HepG2 (cell line): ENCODE measurements around the gene TK2. TPM values are rescaled to one million over a fixed set of nuclear protein-coding genes. Genes with fewer than 3 reads are reported as not detected.

Experiments
- AGO2 ChIP-seq: fragments of 200-400 bp; formaldehyde crosslinking; optimal IDR thresholded peaks from 2 replicates; pipeline ENCODE3; 2017; ENCODE audit warnings: mild to moderate bottlenecking, low read depth, low read length, moderate library complexity
- ARID2 ChIP-seq: sonication (generic); formaldehyde crosslinking; IDR thresholded peaks from 2 replicates; pipeline ENCODE4 v1.8.1; 2022; ENCODE audit warnings: mild to moderate bottlenecking, missing genetic modification reagents, borderline replicate concordance
- CAMTA2 ChIP-seq: sonication (generic); formaldehyde crosslinking; IDR thresholded peaks from 2 replicates; pipeline ENCODE4 v1.4.0; 2020; ENCODE audit warnings: mild to moderate bottlenecking, missing genetic modification reagents, borderline replicate concordance
- CC2D1A ChIP-seq: sonication (generic); formaldehyde crosslinking; IDR thresholded peaks from 2 replicates; pipeline ENCODE4 v1.8.1; 2023; ENCODE audit warnings: mild to moderate bottlenecking, missing genetic modification reagents
- FOSL1 ChIP-seq: sonication (generic); formaldehyde crosslinking; IDR thresholded peaks from 2 replicates; pipeline ENCODE4 v1.9.0; 2021; ENCODE audit warnings: missing genetic modification reagents, borderline replicate concordance
- HMG20B ChIP-seq: conservative IDR thresholded peaks from 2 replicates; pipeline ENCODE4 v1.6.1; 2016; ENCODE audit warnings: missing genetic modification reagents, missing compliant biosample characterization
- JUNB ChIP-seq: sonication (generic); formaldehyde crosslinking; IDR thresholded peaks from 2 replicates; pipeline ENCODE4 v1.8.0; 2022; ENCODE audit warnings: missing genetic modification reagents, mild to moderate bottlenecking, borderline replicate concordance
- KAT7 ChIP-seq: IDR thresholded peaks from 2 replicates; pipeline ENCODE4 v1.6.1; 2018; ENCODE audit warnings: borderline replicate concordance, missing compliant biosample characterization
- MTF2 ChIP-seq: sonication (generic); formaldehyde crosslinking; IDR thresholded peaks from 2 replicates; pipeline ENCODE4 v1.5.0; 2020; ENCODE audit warnings: missing genetic modification reagents, borderline replicate concordance
- MXD3 ChIP-seq: IDR thresholded peaks from 2 replicates; pipeline ENCODE4 v1.6.1; 2016; ENCODE audit warnings: mild to moderate bottlenecking, missing biosample characterization, missing genetic modification reagents
- NFE2L2 ChIP-seq: fragments of 150-350 bp; IDR thresholded peaks from 2 replicates; pipeline ENCODE4 v1.6.1; 2014; ENCODE audit warnings: low read length
- PTBP1 ChIP-seq: fragments of 200-400 bp; formaldehyde crosslinking; IDR thresholded peaks from 2 replicates; pipeline ENCODE4 v1.6.1; 2018; ENCODE audit warnings: low read length, low read depth; ENCODE audit not compliant: poor library complexity, severe bottlenecking
- REST ChIP-seq, 2 experiments: IDR thresholded peaks; 2 replicates each; pipeline ENCODE4 v1.6.1; 2011 to 2012; ENCODE audit warnings: low read length in 2 of 2, borderline replicate concordance in 1 of 2, low read depth in 1 of 2, mild to moderate bottlenecking in 1 of 2, moderate library complexity in 1 of 2
- SP140L ChIP-seq: sonication (generic); formaldehyde crosslinking; IDR thresholded peaks from 2 replicates; pipeline ENCODE4 v1.4.0; 2020; ENCODE audit warnings: missing genetic modification reagents, borderline replicate concordance
- TBX2 ChIP-seq: sonication (generic); formaldehyde crosslinking; IDR thresholded peaks from 2 replicates; pipeline ENCODE4 v1.5.0; 2020; ENCODE audit warnings: missing genetic modification reagents, mild to moderate bottlenecking, borderline replicate concordance
- ZBTB8A ChIP-seq: sonication (generic); formaldehyde crosslinking; IDR thresholded peaks from 2 replicates; pipeline ENCODE4 v1.4.0; 2020; ENCODE audit warnings: mild to moderate bottlenecking, low read depth, missing genetic modification reagents, borderline replicate concordance
- ZMYM4 ChIP-seq: sonication (generic); formaldehyde crosslinking; IDR thresholded peaks from 2 replicates; pipeline ENCODE4 v1.8.1; 2023; ENCODE audit warnings: mild to moderate bottlenecking, missing genetic modification reagents
- ZNF207 ChIP-seq: fragments of 450-650 bp; IDR thresholded peaks from 2 replicates; pipeline ENCODE4 v1.6.1; 2016; ENCODE audit warnings: antibody characterized with exemption, borderline replicate concordance
- ZNF230 ChIP-seq: sonication (generic); formaldehyde crosslinking; IDR thresholded peaks from 2 replicates; pipeline ENCODE4 v1.4.0; 2020; ENCODE audit warnings: mild to moderate bottlenecking, missing genetic modification reagents
- ZNF256 ChIP-seq: sonication (generic); formaldehyde crosslinking; conservative IDR thresholded peaks from 2 replicates; pipeline ENCODE4 v1.4.0; 2020; ENCODE audit warnings: missing genetic modification reagents
- ZNF264 ChIP-seq: sonication (generic); formaldehyde crosslinking; IDR thresholded peaks from 2 replicates; pipeline ENCODE4 v1.4.0; 2020; ENCODE audit warnings: missing genetic modification reagents
- ZNF33A ChIP-seq: sonication (generic); formaldehyde crosslinking; IDR thresholded peaks from 2 replicates; pipeline ENCODE4 v1.5.1; 2020; ENCODE audit warnings: missing genetic modification reagents, mild to moderate bottlenecking, moderate library complexity, borderline replicate concordance
- ZNF350 ChIP-seq: sonication (generic); formaldehyde crosslinking; IDR thresholded peaks from 2 replicates; pipeline ENCODE4 v1.4.0; 2020; ENCODE audit warnings: mild to moderate bottlenecking, low read depth, missing genetic modification reagents, borderline replicate concordance
- ZNF496 ChIP-seq: sonication (generic); formaldehyde crosslinking; IDR thresholded peaks from 2 replicates; pipeline ENCODE4 v1.8.1; 2023; ENCODE audit warnings: mild to moderate bottlenecking, moderate library complexity, missing genetic modification reagents; ENCODE audit not compliant: insufficient replicate concordance
- ZNF597 ChIP-seq: sonication (generic); formaldehyde crosslinking; IDR thresholded peaks from 2 replicates; pipeline ENCODE4 v1.5.0; 2020; ENCODE audit warnings: missing genetic modification reagents
- ZNF720 ChIP-seq: sonication (generic); formaldehyde crosslinking; IDR thresholded peaks from 2 replicates; pipeline ENCODE4 v1.4.0; 2020; ENCODE audit warnings: missing genetic modification reagents
- polyA plus RNA-seq, 8 experiments: library from polyadenylated mRNA; depleted of rRNA in 3 of 8; stranded (reverse) in 7 of 8; unstranded in 1 of 8; fragments of >200 nt; fragmentation: Illumina TruSeq in 4 of 8; extraction: Trizol in 4 of 8; gene quantifications; 2 replicates each; pipeline versions ENCODE4 v1.2.1 to v1.2.3, GENCODE V29; 2011 to 2016; ENCODE audit warnings: low read depth in 4 of 8, missing spikeins in 1 of 8, mixed read lengths in 1 of 8; ENCODE audit not compliant: insufficient read depth in 1 of 8
- total RNA-seq, 5 experiments: library from RNA; depleted of rRNA; stranded (reverse); fragments of >200 nt; fragmentation: Illumina TruSeq; extraction: Trizol; gene quantifications; 2 replicates each; pipeline ENCODE4 v1.2.3, GENCODE V29; 2016; ENCODE audit warnings: low read depth in 1 of 5

Gene TK2
- total and polyA plus RNA-seq, 2 of the 13 experiments (the other 11 are each of a cell fraction or from before 2014, with no cell fraction given): 18.7 to 21.0 TPM

- no peak for TF ChIP-seq SP140L (CRISPR knock-in tag)
- no peak for TF ChIP-seq ZNF264
- no peak for TF ChIP-seq AGO2
- TF ChIP-seq ZBTB8A (CRISPR knock-in tag): no peak
- TF ChIP-seq ZNF597: no peak
- TF ChIP-seq FOSL1 (CRISPR knock-in tag): no peak
- TF ChIP-seq NFE2L2: no peak
- no peak for TF ChIP-seq ZNF207
- no peak for TF ChIP-seq CAMTA2
- TF ChIP-seq JUNB (CRISPR knock-in tag): no peak
- TF ChIP-seq ZNF496 (CRISPR knock-in tag): no peak
- no peak for TF ChIP-seq ZMYM4
- TF ChIP-seq ARID2 (CRISPR knock-in tag): no peak
- no peak for TF ChIP-seq REST (IDR thresholded peaks at IDR 0.05; ENCODE audit: borderline replicate concordance in 1 of 2, low read depth in 1 of 2, low read length in 2 of 2)
- TF ChIP-seq TBX2 (CRISPR knock-in tag): no peak; the same call in 1 of the 2 replicates
- TF ChIP-seq HMG20B: no peak
- no peak for TF ChIP-seq ZNF256
- no peak for TF ChIP-seq MXD3 (CRISPR knock-in tag)
- TF ChIP-seq PTBP1: no peak
- TF ChIP-seq ZNF720 (CRISPR knock-in tag): no peak
- no peak for TF ChIP-seq CC2D1A (CRISPR knock-in tag)
- peak; percentile 66 for TF ChIP-seq ZNF350 (CRISPR knock-in tag)
- no peak for TF ChIP-seq MTF2
- TF ChIP-seq ZNF33A (CRISPR knock-in tag): no peak
- no peak for TF ChIP-seq ZNF230 (CRISPR knock-in tag)
- peak; percentile 73; the same call in 1 of the 2 replicates for TF ChIP-seq KAT7 (CRISPR knock-in tag)
Measured at GRCh38 chr16:66512272-66513110, 37.4 kb downstream of the TK2 start (continued).
